ENCODE results near the gene SLC35F1. TPM values are rescaled to one million over a fixed set of nuclear protein-coding genes. Genes with fewer than 3 reads are reported as not detected.

SLC35F1 gene
- total RNA-seq, 1 experiment from 2014 or later = 4.3 TPM

GRCh38 chr6:118277631-118278030, 370.6 kb downstream of the SLC35F1 start:
- Histone ChIP-seq H3K9ac (ENCODE audit: extremely low read depth, insufficient read length, low read length) (no peak overlapping the region), H3K4me2 (ENCODE audit: insufficient read depth, insufficient read length, low read length) (no peak overlapping the region), H3K79me1 (ENCODE audit: insufficient read depth, low read depth, low read length, poor library complexity, severe bottlenecking) (no peaks in the 10 kb centered on the region), H2BK15ac (ENCODE audit: low read depth, low read length) (no peak overlapping the region), H3K14ac (ENCODE audit: insufficient read depth, low read length) (no peak overlapping the region), H3K9me3 (ENCODE audit: control insufficient read depth, low read depth, low read length) (no peaks in the 10 kb centered on the region), H2AFZ (ENCODE audit: low read length) (no peak overlapping the region), H3K23me2 (ENCODE audit: insufficient read length, low read depth, low read length, poor library complexity, severe bottlenecking) (no peaks in the 10 kb centered on the region), H3K56ac (ENCODE audit: insufficient read length, low read depth, low read length) (no peak overlapping the region), H3K23ac (ENCODE audit: insufficient read length, low read depth, low read length) (no peak overlapping the region), H2BK5ac (ENCODE audit: insufficient read length, low read length) (no peak overlapping the region), H4K91ac (ENCODE audit: insufficient read length, low read depth, low read length) (no peak overlapping the region), H4K5ac (ENCODE audit: insufficient read length, low read depth, low read length) (no peak overlapping the region), H3K79me2 (ENCODE audit: insufficient read depth, low read length) (no peaks in the 10 kb centered on the region), H3K27ac (ENCODE audit: insufficient read length, low read depth, low read length) (no peak overlapping the region), H4K20me1 (ENCODE audit: control insufficient read depth, insufficient read depth, insufficient read length) (no peaks in the 10 kb centered on the region), H3K18ac (ENCODE audit: insufficient read length, low read depth, low read length) (no peak overlapping the region), H4K8ac (replicated peaks; ENCODE audit: insufficient read length, low read depth, low read length) (no peak overlapping the region), H2BK12ac (ENCODE audit: insufficient read length, low read depth, low read length) (no peak overlapping the region), H3K27me3 (ENCODE audit: insufficient read depth, low read length) (no peaks in the 10 kb centered on the region), H3T11ph (ENCODE audit: low read length) (no peak overlapping the region), H2BK20ac (ENCODE audit: low read depth, low read length, poor library complexity, severe bottlenecking) (no peak overlapping the region), H2BK120ac (ENCODE audit: low read depth, low read length, poor library complexity, severe bottlenecking) (no peak overlapping the region), H2AK5ac (ENCODE audit: insufficient read length, low read length) (no peak overlapping the region), H3K4me1 (ENCODE audit: insufficient read depth, low read length) (no peaks in the 10 kb centered on the region), H3K4ac (ENCODE audit: low read depth, low read length) (no peak overlapping the region)
- DNase-seq = no peak
- Mint-ChIP-seq H3K4me3 (no peak overlapping the region), H3K27ac (no peak overlapping the region), H3K4me1 (peaks cover 5% of the 10 kb centered on the region in 2 experiments), H3K36me3 (ENCODE audit: insufficient read depth in 1 of 3, low read depth in 3 of 3) (no peaks in the 10 kb centered on the region), H3K9me3 (no peaks in the 10 kb centered on the region), H3K27me3 (ENCODE audit: low read depth) (no peaks in the 10 kb centered on the region)
- TF ChIP-seq CTCF (conservative IDR thresholded peaks at IDR 0.05) = no peak
- no CpG with 5 or more reads among the region's 1 CpG for WGBS (ENCODE audit: extremely low coverage, insufficient read length, low lambda C conversion rate)
